ENCODE measurements around the gene GUCA2A.
"Not testable (repeated sequence)": the region's sequence is repeated elsewhere in the genome, so short reads cannot be mapped to it uniquely, and the experiment has no call there.

- not testable (repeated sequence) for TF ChIP-seq CTCF (IDR thresholded peaks at IDR 0.05; ENCODE audit: low read depth, low read length); POLR2A (IDR thresholded peaks at IDR 0.05; ENCODE audit: extremely low read depth, insufficient read length); MYC (IDR thresholded peaks at IDR 0.05; ENCODE audit: low read depth, low read length); MAX (IDR thresholded peaks at IDR 0.05; ENCODE audit: low read depth, low read length)
These were observed 42.4 kb upstream of the GUCA2A start for GRCh38 chr1:42206930-42207329.

Measured in NB4 (cell line).